ENCODE data around the gene ADSS2.

GRCh38 chr1:244429818-244430217 is 21.9 kb downstream of the ADSS2 start:
- TF ChIP-seq TCF7L2 (IDR thresholded peaks at IDR 0.05; ENCODE audit: borderline replicate concordance, extremely low read depth, insufficient read depth, insufficient read length) (no peak), ZNF274 (IDR thresholded peaks at IDR 0.05; ENCODE audit: low read depth, low read length) (no peak), MAX (IDR thresholded peaks at IDR 0.05) (no peak), SRF (IDR thresholded peaks at IDR 0.05; ENCODE audit: low read depth) (no peak), CTCF (IDR thresholded peaks at IDR 0.05 in 2 of 3, conservative IDR thresholded peaks at IDR 0.05 in 1 of 3; ENCODE audit: borderline replicate concordance in 1 of 3, insufficient read depth in 1 of 3, low read depth in 2 of 3, low read length in 2 of 3) (no peak), REST (IDR thresholded peaks at IDR 0.05; ENCODE audit: low read depth) (no peak), POLR2AphosphoS5 (IDR thresholded peaks at IDR 0.05; ENCODE audit: low read depth, low read length) (no peak), EZH2 (IDR thresholded peaks at IDR 0.05) (no peak), EZH2phosphoT487 (IDR thresholded peaks at IDR 0.05; ENCODE audit: borderline replicate concordance) (no peak), POLR2A (IDR thresholded peaks at IDR 0.05; ENCODE audit: borderline replicate concordance, extremely low read depth, insufficient read depth, insufficient read length) (no peak), YY1 (IDR thresholded peaks at IDR 0.05; ENCODE audit: extremely low read depth, insufficient replicate concordance, low read depth, low read length) (no peak), SIN3A (IDR thresholded peaks at IDR 0.05; ENCODE audit: low read depth) (no peak), JUND (IDR thresholded peaks at IDR 0.05) (no peak), FOSL1 (IDR thresholded peaks at IDR 0.05; ENCODE audit: low read depth) (no peak)

All from HCT116 (cell line).